GM06990 (cell line): Measurements from ENCODE around the gene TREM1.

Experiments used
- DNase-seq: peaks from one replicate; pipeline ENCODE4 v3.0.0-alpha.2; 2011; ENCODE audit not compliant: insufficient read length; ENCODE audit errors: extremely low read depth
- H3K27me3 ChIP-seq: replicated peaks from 2 replicates; pipeline ENCODE4 v1.6.0; 2011; ENCODE audit warnings: low read length; ENCODE audit not compliant: control insufficient read depth, insufficient read depth
- H3K36me3 ChIP-seq: 2 replicates; pipeline ENCODE4 v1.5.1; 2011; ENCODE audit warnings: low read length; ENCODE audit not compliant: control insufficient read depth, insufficient read depth
- H3K4me3 ChIP-seq: replicated peaks from 2 replicates; pipeline ENCODE4 v1.5.1; 2011; ENCODE audit warnings: low read depth, mild to moderate bottlenecking, control low read depth, low read length
- CTCF ChIP-seq: IDR thresholded peaks from 2 replicates; pipeline ENCODE4 v1.5.1; 2011; ENCODE audit warnings: low read length, control low read depth, mild to moderate bottlenecking, inconsistent platforms; ENCODE audit not compliant: insufficient read depth, poor library complexity, severe bottlenecking

The TREM1 gene

DNA sequence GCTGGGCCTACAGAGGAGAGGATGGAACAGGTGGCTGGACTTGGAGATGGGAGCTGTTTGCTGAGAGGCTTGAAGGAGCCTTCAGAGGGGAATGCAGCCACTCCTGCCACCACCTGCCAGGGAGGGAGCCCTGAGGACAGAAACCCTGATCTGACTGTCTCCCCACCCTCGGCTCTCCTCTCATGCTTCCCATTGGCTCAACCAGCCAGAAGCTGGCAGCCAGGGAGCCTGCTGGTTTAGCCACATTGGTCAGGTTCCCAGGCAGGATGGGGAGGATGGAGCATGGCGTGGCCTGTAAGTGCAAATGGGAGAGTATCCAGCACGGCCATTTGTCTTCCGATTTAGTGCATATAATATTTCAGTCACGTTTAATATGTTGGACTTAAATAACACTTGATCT, 12.8 kb downstream of the TREM1 start:
- no peak for TF ChIP-seq CTCF
- Histone ChIP-seq H3K36me3 (no peaks in the 10 kb centered on the region), H3K4me3 (no peak overlapping the region), H3K27me3 (no peaks in the 10 kb centered on the region; the same call in 1 of the 2 replicates)
- no peak for DNase-seq

- H3K36me3 ChIP-seq, result no peaks in the 10 kb centered on the region
- H3K4me3 ChIP-seq, result no peak overlapping the region
- no peak for TF ChIP-seq CTCF
- no peaks in the 10 kb centered on the region; the same call in 1 of the 2 replicates for H3K27me3 ChIP-seq
- no peak for DNase-seq
Observed at GRCh38 chr6:41272591-41273240, 13.8 kb downstream of the TREM1 start.

DNA sequence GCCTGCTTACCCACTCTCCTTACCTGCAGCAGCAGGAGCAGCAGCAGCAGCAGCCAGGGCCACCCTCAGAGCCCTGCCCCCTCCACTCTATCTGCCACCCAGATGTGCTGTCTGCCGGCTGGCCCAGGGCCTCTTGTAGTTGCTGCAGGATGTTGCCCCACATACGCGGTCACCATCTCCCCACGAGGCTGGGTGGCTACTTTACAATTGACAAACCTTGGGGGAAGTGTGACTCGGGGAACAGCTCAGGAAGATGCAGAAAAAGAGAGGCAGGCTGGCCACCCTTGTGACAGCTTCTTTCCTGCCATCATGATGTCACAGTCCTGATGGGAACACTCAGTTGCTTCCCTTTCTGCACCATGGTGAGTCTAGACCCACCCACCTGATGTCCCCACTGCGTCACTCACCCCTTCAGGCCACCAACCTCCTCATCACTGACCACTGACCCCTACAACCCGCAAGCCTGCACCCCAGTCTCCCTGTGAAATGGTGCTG, 14.5 kb downstream of the TREM1 start:
- H3K4me3 ChIP-seq, result no peak overlapping the region
- no peak for TF ChIP-seq CTCF
- no peaks in the 10 kb centered on the region for H3K36me3 ChIP-seq
- DNase-seq, result no peak
- H3K27me3 ChIP-seq, result no peaks in the 10 kb centered on the region; the same call in 1 of the 2 replicates

DNA sequence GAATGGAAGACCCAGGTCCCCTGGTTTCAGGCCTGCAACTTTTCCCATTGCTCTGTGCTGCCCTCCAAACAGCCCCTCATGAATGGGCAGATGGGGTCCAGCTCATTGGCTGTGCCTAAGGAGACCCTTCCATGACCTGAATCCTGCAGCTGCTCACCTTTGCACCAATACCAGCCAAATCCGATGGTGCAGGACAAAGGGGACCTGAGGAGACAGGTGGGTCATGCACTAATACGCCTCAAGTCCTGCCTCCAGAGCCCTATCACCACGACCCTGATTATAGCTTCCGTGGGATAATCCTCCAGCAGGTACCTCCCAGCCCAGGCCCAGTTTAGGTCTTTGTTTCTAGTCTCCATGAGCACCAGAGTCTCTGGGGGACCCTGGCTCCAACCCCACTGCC, 16.8 kb downstream of the TREM1 start:
- H3K27me3 ChIP-seq, result no peaks in the 10 kb centered on the region; the same call in 1 of the 2 replicates
- H3K36me3 ChIP-seq, result no peaks in the 10 kb centered on the region
- DNase-seq, result no peak
- TF ChIP-seq CTCF, result no peak
- H3K4me3 ChIP-seq, result no peak overlapping the region

- DNase-seq, result no peak
- Histone ChIP-seq H3K4me3 (no peak overlapping the region), H3K27me3 (no peaks in the 10 kb centered on the region; the same call in 1 of the 2 replicates), H3K36me3 (no peaks in the 10 kb centered on the region)
- no peak for TF ChIP-seq CTCF
Observed at GRCh38 chr6:41269166-41269565, 17.3 kb downstream of the TREM1 start.

- H3K36me3 ChIP-seq, result no peaks in the 10 kb centered on the region
- no peak for DNase-seq
- no peak overlapping the region for H3K4me3 ChIP-seq
- no peaks in the 10 kb centered on the region; the same call in 1 of the 2 replicates for H3K27me3 ChIP-seq
- TF ChIP-seq CTCF, result no peak
Observed at GRCh38 chr6:41268478-41268877, 18.0 kb downstream of the TREM1 start.
